HCT116 (cell line): ENCODE data around the gene ZNF585A. TPM values are rescaled to one million over a fixed set of nuclear protein-coding genes. Genes with fewer than 3 reads are reported as not detected.

Source experiments
- ATAC-seq: fragments of 200-7000 bp; cut with Tn5 transposase; 2 replicates; pipeline ENCODE4 v1.9.1; 2020; ENCODE audit warnings: mild to moderate bottlenecking, moderate library complexity
- BruUV-seq: library from RNA; stranded (reverse); fragments of 400-500 nt; replicated peaks from 2 replicates; lab custom pipeline; 2021; lab: Mats Ljungman, UMichigan
- CTCF ChIA-PET: fragments of 300-600 bp; sonication (Branson Sonifier 250); formaldehyde crosslinking; loops from one replicate; lab custom pipeline; 2021; ENCODE audit warnings: antibody characterized with exemption; lab: Charles Lee
- POLR2A ChIA-PET: fragments of 300-600, 350-600 bp; sonication (Branson Sonifier 250); formaldehyde crosslinking; loops from one replicate; lab custom pipeline; 2021; ENCODE audit warnings: antibody characterized with exemption; lab: Charles Lee
- RAD21 ChIA-PET, 2 experiments: fragments of 300-600 bp; sonication (Branson Sonifier 250); formaldehyde crosslinking; loops; one replicate each; lab custom pipeline; 2023; ENCODE audit warnings: low total read pairs in 2 of 2; ENCODE audit not compliant: uncharacterized antibody in 2 of 2, unreplicated experiment in 2 of 2, low non-redundant PET in 1 of 2; lab: Charles Lee
- DNase-seq: peaks from one replicate; pipeline ENCODE4 v3.0.0-alpha.2; 2010; ENCODE audit warnings: low read depth, low spot score
- H2AFZ ChIP-seq: fragments of 200-600 bp; shearing (Covaris generic), sonication (generic); 2 replicates; pipeline ENCODE4 v1.6.1; 2017; ENCODE audit warnings: low read depth, mixed run types, mixed read lengths, antibody characterized with exemption, low read length; ENCODE audit not compliant: poor library complexity, severe bottlenecking
- H3K27ac ChIP-seq: 2 replicates; pipeline ENCODE4 v1.5.1; 2012; ENCODE audit warnings: low read depth, low read length
- H3K27me3 ChIP-seq: fragments of 200-600 bp; sonication (generic); 2 replicates; pipeline ENCODE4 v1.6.1; 2016; ENCODE audit warnings: mixed run types, low read length, mixed read lengths; ENCODE audit not compliant: insufficient read depth
- H3K36me3 ChIP-seq, 2 experiments: fragments of 200-500 bp in 1 of 2; fragments of 200-600 bp in 1 of 2; sonication (Bioruptor generic) in 1 of 2; sonication (generic) in 1 of 2; 2 replicates each; pipeline versions ENCODE4 v1.5.1 to v1.6.1; 2014 to 2016; ENCODE audit warnings: low read length in 2 of 2, inconsistent platforms in 1 of 2, mixed read lengths in 1 of 2, mixed run types in 1 of 2; ENCODE audit not compliant: insufficient read depth in 2 of 2, control insufficient read depth in 1 of 2
- H3K4me1 ChIP-seq, 2 experiments: fragments of 200-600 bp in 1 of 2; sonication (generic) in 1 of 2; 2 replicates each; pipeline versions ENCODE4 v1.5.1 to v1.6.1; 2012 to 2017; ENCODE audit warnings: low read length in 2 of 2, inconsistent platforms in 1 of 2, mild to moderate bottlenecking in 1 of 2, mixed read lengths in 1 of 2, mixed run types in 1 of 2, moderate library complexity in 1 of 2; ENCODE audit not compliant: insufficient read depth in 2 of 2, control insufficient read depth in 1 of 2
- H3K4me2 ChIP-seq: fragments of 200-600 bp; sonication (generic); 2 replicates; pipeline ENCODE4 v1.6.1; 2017; ENCODE audit warnings: mixed run types, low read length, mixed read lengths
- H3K4me3 ChIP-seq, 2 experiments: fragments of 200-600 bp in 1 of 2; sonication (generic) in 1 of 2; replicated peaks in 1 of 2; 2 replicates each; pipeline ENCODE4 v1.5.1; 2011 to 2016; ENCODE audit warnings: low read length in 2 of 2, control low read depth in 1 of 2, low read depth in 1 of 2, mild to moderate bottlenecking in 1 of 2, mixed read lengths in 1 of 2, mixed run types in 1 of 2
- H3K79me2 ChIP-seq: fragments of 200-600 bp; sonication (generic); 2 replicates; pipeline ENCODE4 v1.6.1; 2017; ENCODE audit warnings: mild to moderate bottlenecking, mixed run types, low read length, moderate library complexity, mixed read lengths; ENCODE audit not compliant: insufficient read depth
- H3K9ac ChIP-seq: fragments of 200-600 bp; sonication (generic); 2 replicates; pipeline ENCODE4 v1.6.1; 2016; ENCODE audit warnings: low read length, mixed read lengths
- H3K9me2 ChIP-seq: fragments of 200-600 bp; sonication (generic), shearing (Covaris generic); 2 replicates; pipeline ENCODE4 v1.6.1; 2017; ENCODE audit warnings: mixed run types, mild to moderate bottlenecking, moderate library complexity; ENCODE audit not compliant: insufficient read depth
- H3K9me3 ChIP-seq, 2 experiments: fragments of 200-500 bp in 1 of 2; fragments of 200-600 bp in 1 of 2; sonication (Bioruptor generic) in 1 of 2; sonication (generic) in 1 of 2; 2 replicates each; pipeline ENCODE4 v1.6.1; 2014 to 2017; ENCODE audit warnings: low read length in 2 of 2, mixed read lengths in 2 of 2, inconsistent platforms in 1 of 2, low read depth in 1 of 2, mild to moderate bottlenecking in 1 of 2, mixed run types in 1 of 2, moderate library complexity in 1 of 2; ENCODE audit not compliant: control insufficient read depth in 1 of 2, insufficient read depth in 1 of 2
- H4K20me1 ChIP-seq: fragments of 200-600 bp; sonication (generic), shearing (Covaris generic); 2 replicates; pipeline ENCODE4 v1.6.1; 2017; ENCODE audit warnings: mixed run types, mild to moderate bottlenecking, moderate library complexity; ENCODE audit not compliant: insufficient read depth
- ATF3 ChIP-seq: IDR thresholded peaks from 2 replicates; pipeline ENCODE4 v1.6.1; 2012
- CBX3 ChIP-seq: IDR thresholded peaks from 2 replicates; pipeline ENCODE4 v1.6.1; 2012; ENCODE audit warnings: low read depth
- CEBPB ChIP-seq: IDR thresholded peaks from 2 replicates; pipeline ENCODE4 v1.6.1; 2012; ENCODE audit warnings: low read depth
- CTCF ChIP-seq, 3 experiments: fragments of 200-600 bp in 1 of 3; sonication (generic) in 1 of 3; IDR thresholded peaks in 2 of 3; conservative IDR thresholded peaks in 1 of 3; 2 replicates each; pipeline ENCODE4 v1.5.1; 2012 to 2017; ENCODE audit warnings: low read depth in 2 of 3, low read length in 2 of 3, antibody characterized with exemption in 1 of 3, borderline replicate concordance in 1 of 3, control low read depth in 1 of 3, mild to moderate bottlenecking in 1 of 3, mixed read lengths in 1 of 3, mixed run types in 1 of 3, moderate library complexity in 1 of 3; ENCODE audit not compliant: insufficient read depth in 1 of 3
- EGR1 ChIP-seq: IDR thresholded peaks from 2 replicates; pipeline ENCODE4 v1.6.1; 2012; ENCODE audit warnings: low read depth
- ELF1 ChIP-seq: IDR thresholded peaks from 2 replicates; pipeline ENCODE4 v1.6.1; 2012; ENCODE audit warnings: low read depth, borderline replicate concordance
- EZH2 ChIP-seq: fragments of 200-600 bp; sonication (generic); IDR thresholded peaks from 2 replicates; pipeline ENCODE4 v1.6.1; 2017; ENCODE audit warnings: antibody characterized with exemption, mixed run types
- FOSL1 ChIP-seq: IDR thresholded peaks from 2 replicates; pipeline ENCODE4 v1.6.1; 2012; ENCODE audit warnings: low read depth
- MAX ChIP-seq: IDR thresholded peaks from 2 replicates; pipeline ENCODE4 v1.6.1; 2012
- POLR2AphosphoS5 ChIP-seq: IDR thresholded peaks from 2 replicates; pipeline ENCODE4 v1.6.1; 2011; ENCODE audit warnings: mild to moderate bottlenecking, low read depth, low read length, moderate library complexity
- RAD21 ChIP-seq: IDR thresholded peaks from 2 replicates; pipeline ENCODE4 v1.6.1; 2012; ENCODE audit warnings: low read depth, mild to moderate bottlenecking
- SIN3A ChIP-seq: IDR thresholded peaks from 2 replicates; pipeline ENCODE4 v1.6.1; 2012; ENCODE audit warnings: low read depth
- SP1 ChIP-seq: IDR thresholded peaks from 2 replicates; pipeline ENCODE4 v1.6.1; 2012; ENCODE audit warnings: low read depth
- SRF ChIP-seq: IDR thresholded peaks from 2 replicates; pipeline ENCODE4 v1.6.1; 2012; ENCODE audit warnings: low read depth
- YY1 ChIP-seq: IDR thresholded peaks from 2 replicates; pipeline ENCODE4 v1.6.1; 2011; ENCODE audit warnings: low read length, low read depth, moderate library complexity, mild to moderate bottlenecking; ENCODE audit not compliant: insufficient replicate concordance; ENCODE audit errors: extremely low read depth
- ZFX ChIP-seq: fragments of 450-650 bp; IDR thresholded peaks from 2 replicates; pipeline ENCODE4 v1.6.1; 2017
- ZNF274 ChIP-seq: fragments of 200-500 bp; sonication (Bioruptor generic); IDR thresholded peaks from 2 replicates; pipeline ENCODE4 v1.6.1; 2014; ENCODE audit warnings: mild to moderate bottlenecking, low read depth, low read length, inconsistent platforms
- intact Hi-C: fragments of 100-400 bp; cut with micrococcal nuclease; formaldehyde crosslinking; loops from 2 replicates; pipeline ENCODE4 v1.10.0; 2022
- total RNA-seq: library from RNA; stranded (reverse); gene quantifications from one replicate; pipeline ENCODE4 v1.2.1, GENCODE V29; 2021; ENCODE audit not compliant: unreplicated experiment

The ZNF585A gene
- total RNA-seq, 1 experiment from 2014 or later, result 3.9 TPM

GRCh38 chr19:37165635-37166034 lies 6.9 kb downstream of the ZNF585A start:
- H3K9me3 ChIP-seq, result peaks cover 7 to 9% of the 10 kb centered on the region in 2 experiments; a peak in 2 of 4 replicates
- BruUV-seq, result no TSS peak
- ATAC-seq, result no peak

GRCh38 chr19:37160153-37160552 lies 12.3 kb downstream of the ZNF585A start:
- DNase-seq (no peak), ATAC-seq (no peak)
- no peak overlapping the region for H3K27ac ChIP-seq
- H3K4me3 ChIP-seq, result no peak overlapping the region
- BruUV-seq, result no TSS peak
- no peak overlapping the region for H3K9ac ChIP-seq
- no peak overlapping the region for H3K4me2 ChIP-seq
- intact Hi-C loops, result no loop called here
- POLR2A ChIA-PET, result no interaction called here
- H4K20me1 ChIP-seq, result no peaks in the 10 kb centered on the region
- no peaks in the 10 kb centered on the region for H3K79me2 ChIP-seq
- no peaks in the 10 kb centered on the region for H3K36me3 ChIP-seq
- peaks cover 11 to 21% of the 10 kb centered on the region in 2 experiments; a peak in 2 of 4 replicates for H3K9me3 ChIP-seq
- no peak overlapping the region for H2AFZ ChIP-seq
- RAD21 ChIA-PET, result no interaction called here
- H3K4me1 ChIP-seq, result no peaks in the 10 kb centered on the region
- no peaks in the 10 kb centered on the region for H3K9me2 ChIP-seq
- no peaks in the 10 kb centered on the region for H3K27me3 ChIP-seq
- CTCF ChIA-PET, result no interaction called here
- TF ChIP-seq MAX (no peak), ZNF274 (no peak), EZH2 (no peak), CEBPB (no peak), ATF3 (no peak), RAD21 (no peak), ELF1 (no peak), YY1 (no peak), ZFX (no peak), SIN3A (no peak), SP1 (no peak), SRF (no peak), CTCF (IDR thresholded peaks at IDR 0.05 in 2 of 3, conservative IDR thresholded peaks at IDR 0.05 in 1 of 3; ENCODE audit: borderline replicate concordance in 1 of 3, insufficient read depth in 1 of 3, low read depth in 2 of 3, low read length in 2 of 3) (no peak), CBX3 (no peak), EGR1 (no peak), POLR2AphosphoS5 (no peak)

More at GRCh38 chr19:37165635-37166034, 6.9 kb downstream of the ZNF585A start:
- intact Hi-C loops, result no loop called here
- Histone ChIP-seq H2AFZ (no peak overlapping the region), H3K9ac (no peak overlapping the region), H3K27me3 (no peaks in the 10 kb centered on the region), H3K9me2 (no peaks in the 10 kb centered on the region), H3K36me3 (peaks cover 0 to 3% of the 10 kb centered on the region in 2 experiments; a peak in 3 of 4 replicates), H3K27ac (no peak overlapping the region), H3K4me1 (no peaks in the 10 kb centered on the region), H4K20me1 (no peaks in the 10 kb centered on the region), H3K79me2 (no peaks in the 10 kb centered on the region), H3K4me2 (no peak overlapping the region), H3K4me3 (no peak overlapping the region)
- RAD21 ChIA-PET, result no interaction called here
- POLR2A ChIA-PET, result no interaction called here
- DNase-seq, result no peak
- CTCF ChIA-PET, result no interaction called here
- TF ChIP-seq MAX, result no peak
- no peak for TF ChIP-seq SP1
- no peak for TF ChIP-seq FOSL1
- no peak for TF ChIP-seq ELF1
- no peak for TF ChIP-seq EZH2
- TF ChIP-seq SIN3A, result no peak
- TF ChIP-seq RAD21, result no peak
- TF ChIP-seq ATF3, result no peak
- no peak for TF ChIP-seq YY1
